Naive thymus-derived CD4-positive, alpha-beta T cell (primary cell): Measurements from ENCODE around the gene DEFB115. TPM values are rescaled to one million over a fixed set of nuclear protein-coding genes. Genes with fewer than 3 reads are reported as not detected.

Experiments
- ATAC-seq: fragments of 150-1000 bp; cut with Tn5 transposase; 2 replicates; pipeline ENCODE4 v1.10.0; 2021; ENCODE audit warnings: mild to moderate bottlenecking, moderate library complexity
- CTCF ChIA-PET: fragments of 350-600 bp; sonication (Branson Sonifier 250); formaldehyde crosslinking; loops from one replicate; lab custom pipeline; 2021; ENCODE audit warnings: antibody characterized with exemption; lab: Charles Lee
- POLR2A ChIA-PET: fragments of 350-600 bp; sonication (Branson Sonifier 250); formaldehyde crosslinking; loops from one replicate; lab custom pipeline; 2021; ENCODE audit warnings: antibody characterized with exemption, inconsistent platforms; lab: Charles Lee
- DNase-seq, 9 donors: peaks; one replicate each; pipeline versions ENCODE4 v3.0.0 to v3.0.0-alpha.2; 2020 to 2022; ENCODE audit warnings: mixed read lengths in 1 of 9
- H3K27ac ChIP-seq: one replicate; pipeline ENCODE4 v1.7.0; 2013; ENCODE audit warnings: mild to moderate bottlenecking, low read depth, low read length, moderate library complexity
- H3K27me3 ChIP-seq, 2 donors: one replicate each; pipeline ENCODE4 v1.7.0; 2013; ENCODE audit warnings: low read length in 2 of 2, mild to moderate bottlenecking in 2 of 2, moderate library complexity in 2 of 2; ENCODE audit not compliant: control insufficient read depth in 2 of 2, insufficient read depth in 2 of 2
- H3K36me3 ChIP-seq, 3 experiments: 1 replicate in 2 of 3; 2 replicates in 1 of 3; pipeline ENCODE4 v1.7.0; 2013; ENCODE audit warnings: low read length in 3 of 3, mild to moderate bottlenecking in 3 of 3, moderate library complexity in 1 of 3; ENCODE audit not compliant: insufficient read depth in 3 of 3, control insufficient read depth in 2 of 3
- H3K4me1 ChIP-seq, 2 donors: one replicate each; pipeline ENCODE4 v1.7.0; 2013; ENCODE audit warnings: low read length in 2 of 2, mild to moderate bottlenecking in 2 of 2, moderate library complexity in 1 of 2; ENCODE audit not compliant: control insufficient read depth in 2 of 2, insufficient read depth in 2 of 2
- H3K4me3 ChIP-seq: 2 replicates; pipeline ENCODE4 v1.7.0; 2013; ENCODE audit warnings: mild to moderate bottlenecking, low read length
- H3K9me3 ChIP-seq, 3 experiments: 1 replicate in 2 of 3; 2 replicates in 1 of 3; pipeline ENCODE4 v1.7.0; 2013; ENCODE audit warnings: low read length in 3 of 3; ENCODE audit not compliant: control insufficient read depth in 2 of 3
- H3K27ac Mint-ChIP-seq, 9 donors: one replicate each; pipeline ENCODE4 v1.8.0; 2020 to 2022; ENCODE audit warnings: mixed read lengths in 9 of 9, mild to moderate bottlenecking in 8 of 9, moderate library complexity in 5 of 9, inconsistent platforms in 2 of 9
- H3K27me3 Mint-ChIP-seq, 5 donors: one replicate each; pipeline ENCODE4 v1.8.0; 2021 to 2022; ENCODE audit warnings: mixed read lengths in 5 of 5, mild to moderate bottlenecking in 1 of 5
- H3K36me3 Mint-ChIP-seq, 5 donors: one replicate each; pipeline ENCODE4 v1.8.0; 2020 to 2022; ENCODE audit warnings: mixed read lengths in 5 of 5, mild to moderate bottlenecking in 3 of 5, inconsistent platforms in 1 of 5
- H3K4me1 Mint-ChIP-seq, 7 donors: one replicate each; pipeline ENCODE4 v1.8.0; 2020 to 2022; ENCODE audit warnings: mixed read lengths in 7 of 7, mild to moderate bottlenecking in 3 of 7, inconsistent platforms in 1 of 7
- H3K4me3 Mint-ChIP-seq, 10 donors: one replicate each; pipeline ENCODE4 v1.8.0; 2020 to 2022; ENCODE audit warnings: mild to moderate bottlenecking in 10 of 10, mixed read lengths in 10 of 10, moderate library complexity in 6 of 10, inconsistent platforms in 2 of 10
- H3K9me3 Mint-ChIP-seq, 11 donors: one replicate each; pipeline ENCODE4 v1.8.0; 2020 to 2022; ENCODE audit warnings: mixed read lengths in 11 of 11, mild to moderate bottlenecking in 4 of 11, inconsistent platforms in 1 of 11, moderate library complexity in 1 of 11
- intact Hi-C, 2 donors: fragments of 100-400 bp; cut with micrococcal nuclease; formaldehyde crosslinking; loops; one replicate each; pipeline ENCODE4 v1.15.1; 2023
- polyA plus RNA-seq, 2 donors: library from polyadenylated mRNA; unstranded; fragments of 300-500 nt; fragmentation: Illumina TruSeq; gene quantifications; one replicate each; pipeline ENCODE4 v1.2.3, GENCODE V29; 2021
- total RNA-seq, 6 experiments: library from RNA in 5 of 6; stranded (reverse) in 5 of 6; gene quantifications; 1 replicate in 5 of 6; 2 replicates in 1 of 6; pipeline ENCODE4 v1.2.3 and lab custom pipeline; 2021 to 2026

The DEFB115 gene
- total RNA-seq (not detected), polyA plus RNA-seq (not detected), total RNA-seq (lab: John Stamatoyannopoulos, UW) (not detected)

DNA sequence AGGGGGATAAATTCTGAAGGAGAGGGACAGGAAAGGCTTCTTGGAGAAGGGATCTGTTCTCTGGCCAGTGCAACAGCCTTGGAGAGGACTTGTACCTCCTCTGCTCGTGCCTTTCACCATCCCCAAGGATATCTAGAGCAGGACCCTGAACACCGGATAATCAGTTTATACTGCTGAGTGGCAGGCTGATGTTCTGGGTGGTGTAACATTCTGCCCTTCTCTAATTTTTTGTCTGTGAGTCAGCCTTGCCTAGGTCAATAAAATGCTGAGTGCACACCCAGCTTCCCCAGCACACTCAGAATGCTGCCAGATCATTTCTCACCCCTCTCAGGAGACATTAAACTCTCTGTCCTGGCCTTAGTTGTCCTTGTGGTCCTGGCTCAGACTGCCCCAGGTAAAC lies at the start of gene DEFB115:
DEFB115 (plus strand) TSS at position 301 of the 400 bp plus-strand sequence; CDS start at position 301, 0 bp downstream.
- Mint-ChIP-seq H3K27ac (no peak within 1 kb of the TSS), H3K27me3 (no peaks in the 10 kb centered on the region), H3K9me3 (peaks cover 0 to 45% (median 8%) of the 10 kb centered on the region in 11 donors), H3K4me3 (no peak within 1 kb of the TSS), H3K4me1 (no peaks in the 10 kb centered on the region), H3K36me3 (peaks cover 0 to 5% (median 0%) of the 10 kb centered on the region in 5 donors)
- H3K27ac ChIP-seq: no peak within 1 kb of the TSS
- intact Hi-C loops: no loop called here
- ChIA-PET POLR2A (no interaction called here), CTCF (no interaction called here)
- no peak for DNase-seq
- H3K36me3 ChIP-seq: no peaks in the 10 kb centered on the region
- H3K4me1 ChIP-seq: no peaks in the 10 kb centered on the region
- H3K4me3 ChIP-seq: no peak within 1 kb of the TSS
- ATAC-seq: no peak
- H3K27me3 ChIP-seq: no peaks in the 10 kb centered on the region
- H3K9me3 ChIP-seq: no peaks in the 10 kb centered on the region

- ChIA-PET POLR2A (no interaction called here), CTCF (no interaction called here)
- H3K4me3 Mint-ChIP-seq: no peak overlapping the region
- Histone ChIP-seq H3K4me1 (no peaks in the 10 kb centered on the region), H3K27me3 (no peaks in the 10 kb centered on the region), H3K36me3 (no peaks in the 10 kb centered on the region), H3K9me3 (peaks cover 0 to 81% (median 15%) of the 10 kb centered on the region in 3 experiments), H3K27ac (no peak overlapping the region), H3K4me3 (no peak overlapping the region)
- intact Hi-C loops: no loop called here
- no peak for DNase-seq
- H3K4me1 Mint-ChIP-seq: no peaks in the 10 kb centered on the region
- no peaks in the 10 kb centered on the region for H3K27me3 Mint-ChIP-seq
- H3K9me3 Mint-ChIP-seq: no peaks in the 10 kb centered on the region
- no peaks in the 10 kb centered on the region for H3K36me3 Mint-ChIP-seq
- ATAC-seq: no peak
- no peak overlapping the region for H3K27ac Mint-ChIP-seq
These were observed 20.5 kb upstream of the DEFB115 start for GRCh38 chr20:31236953-31237352.

GRCh38 chr20:31237763-31238162 lies 19.7 kb upstream of the DEFB115 start:
- no peaks in the 10 kb centered on the region for H3K27me3 ChIP-seq
- H3K27ac ChIP-seq: no peak overlapping the region
- H3K36me3 ChIP-seq: no peaks in the 10 kb centered on the region
- H3K9me3 Mint-ChIP-seq: no peaks in the 10 kb centered on the region
- no peaks in the 10 kb centered on the region for H3K4me1 ChIP-seq
- ATAC-seq (no peak), DNase-seq (no peak)
- H3K4me3 Mint-ChIP-seq: no peak overlapping the region
- CTCF ChIA-PET: no interaction called here
- no peaks in the 10 kb centered on the region for H3K27me3 Mint-ChIP-seq
- H3K36me3 Mint-ChIP-seq: no peaks in the 10 kb centered on the region
- peaks cover 6 to 80% (median 12%) of the 10 kb centered on the region in 3 experiments for H3K9me3 ChIP-seq
- intact Hi-C loops: no loop called here
- H3K27ac Mint-ChIP-seq: no peak overlapping the region
- POLR2A ChIA-PET: no interaction called here
- H3K4me3 ChIP-seq: no peak overlapping the region
- no peaks in the 10 kb centered on the region for H3K4me1 Mint-ChIP-seq

DNA sequence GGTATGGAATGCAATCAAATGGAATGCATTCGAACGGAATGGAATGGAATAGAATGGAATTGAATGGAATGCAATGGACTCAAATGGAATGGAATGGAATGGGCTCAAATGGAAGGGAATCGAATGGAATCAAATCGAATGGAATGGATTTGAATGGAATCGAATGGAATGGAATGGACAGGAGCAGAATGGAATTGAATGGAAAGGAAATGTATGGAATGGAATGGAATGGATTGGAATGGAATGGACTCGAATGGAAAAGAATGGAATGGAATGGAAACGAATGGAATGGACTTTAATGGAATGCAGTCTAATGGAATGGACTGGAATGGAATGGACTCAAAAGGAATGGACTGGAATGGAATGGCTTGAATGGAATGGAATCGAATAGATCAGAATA lies 18.3 kb upstream of the DEFB115 start:
- Mint-ChIP-seq H3K4me1 (no peaks in the 10 kb centered on the region), H3K9me3 (no peaks in the 10 kb centered on the region), H3K36me3 (no peaks in the 10 kb centered on the region), H3K27me3 (no peaks in the 10 kb centered on the region), H3K4me3 (no peak overlapping the region), H3K27ac (no peak overlapping the region)
- Histone ChIP-seq H3K27ac (no peak overlapping the region), H3K27me3 (no peaks in the 10 kb centered on the region), H3K9me3 (peaks cover 6 to 85% (median 12%) of the 10 kb centered on the region in 3 experiments), H3K4me3 (no peak overlapping the region), H3K4me1 (no peaks in the 10 kb centered on the region), H3K36me3 (no peaks in the 10 kb centered on the region)
- DNase-seq (no peak), ATAC-seq (no peak)
- intact Hi-C loops: no loop called here
- CTCF ChIA-PET: no interaction called here
- POLR2A ChIA-PET: no interaction called here

GRCh38 chr20:31256959-31257358 lies 505 bp upstream of the DEFB115 start:
- no peak overlapping the region for H3K4me3 Mint-ChIP-seq
- ChIA-PET CTCF (no interaction called here), POLR2A (no interaction called here)

GRCh38 chr20:31260326-31260932 lies 3.0 kb downstream of the DEFB115 start:
- no peaks in the 10 kb centered on the region for H3K27me3 ChIP-seq
- POLR2A ChIA-PET: no interaction called here

More at GRCh38 chr20:31256959-31257358, 505 bp upstream of the DEFB115 start:
- no peaks in the 10 kb centered on the region for H3K4me1 ChIP-seq
- no peak for ATAC-seq
- DNase-seq: no peak
- no peaks in the 10 kb centered on the region for H3K27me3 ChIP-seq
- Mint-ChIP-seq H3K27ac (no peak overlapping the region), H3K4me1 (no peaks in the 10 kb centered on the region), H3K27me3 (no peaks in the 10 kb centered on the region), H3K9me3 (peaks cover 0 to 49% (median 8%) of the 10 kb centered on the region in 11 donors), H3K36me3 (peaks cover 0 to 5% (median 0%) of the 10 kb centered on the region in 5 donors)
- no peaks in the 10 kb centered on the region for H3K36me3 ChIP-seq
- no peak overlapping the region for H3K27ac ChIP-seq
- no peak overlapping the region for H3K4me3 ChIP-seq
- H3K9me3 ChIP-seq: no peaks in the 10 kb centered on the region
- intact Hi-C loops: no loop called here

GRCh38 chr20:31274441-31274840 lies 17.0 kb downstream of the DEFB115 start:
- ChIA-PET POLR2A (no interaction called here), CTCF (no interaction called here)
- intact Hi-C loops: no loop called here
- Histone ChIP-seq H3K4me3 (no peak overlapping the region), H3K27ac (no peak overlapping the region), H3K4me1 (no peaks in the 10 kb centered on the region), H3K36me3 (no peaks in the 10 kb centered on the region), H3K9me3 (peaks cover 0 to 44% (median 0%) of the 10 kb centered on the region in 3 experiments), H3K27me3 (no peaks in the 10 kb centered on the region)
- ATAC-seq: no peak
- DNase-seq: no peak
- Mint-ChIP-seq H3K4me1 (no peaks in the 10 kb centered on the region), H3K27ac (no peak overlapping the region), H3K36me3 (peaks cover 0 to 7% (median 0%) of the 10 kb centered on the region in 5 donors), H3K9me3 (peaks cover 15 to 63% (median 31%) of the 10 kb centered on the region in 11 donors), H3K4me3 (no peak overlapping the region), H3K27me3 (no peaks in the 10 kb centered on the region)

More at GRCh38 chr20:31260326-31260932, 3.0 kb downstream of the DEFB115 start:
- CTCF ChIA-PET: no interaction called here
- no peaks in the 10 kb centered on the region for H3K27me3 Mint-ChIP-seq
- Histone ChIP-seq H3K27ac (no peak overlapping the region), H3K4me1 (no peaks in the 10 kb centered on the region), H3K4me3 (no peak overlapping the region), H3K9me3 (no peaks in the 10 kb centered on the region), H3K36me3 (no peaks in the 10 kb centered on the region)
- H3K36me3 Mint-ChIP-seq: peaks cover 0 to 5% (median 0%) of the 10 kb centered on the region in 5 donors
- DNase-seq: no peak
- intact Hi-C loops: no loop called here
- no peaks in the 10 kb centered on the region for H3K4me1 Mint-ChIP-seq
- no peak for ATAC-seq
- H3K9me3 Mint-ChIP-seq: peaks cover 0 to 58% (median 19%) of the 10 kb centered on the region in 11 donors
- no peak overlapping the region for H3K4me3 Mint-ChIP-seq
- H3K27ac Mint-ChIP-seq: no peak overlapping the region
